GF-D8 (cell line): ENCODE measurements around the gene CAPN11.

ENCODE experiments used
- DNase-seq: peaks from one replicate; lab custom pipeline; 2025; lab: John Stamatoyannopoulos, UW

CAPN11 gene

DNA sequence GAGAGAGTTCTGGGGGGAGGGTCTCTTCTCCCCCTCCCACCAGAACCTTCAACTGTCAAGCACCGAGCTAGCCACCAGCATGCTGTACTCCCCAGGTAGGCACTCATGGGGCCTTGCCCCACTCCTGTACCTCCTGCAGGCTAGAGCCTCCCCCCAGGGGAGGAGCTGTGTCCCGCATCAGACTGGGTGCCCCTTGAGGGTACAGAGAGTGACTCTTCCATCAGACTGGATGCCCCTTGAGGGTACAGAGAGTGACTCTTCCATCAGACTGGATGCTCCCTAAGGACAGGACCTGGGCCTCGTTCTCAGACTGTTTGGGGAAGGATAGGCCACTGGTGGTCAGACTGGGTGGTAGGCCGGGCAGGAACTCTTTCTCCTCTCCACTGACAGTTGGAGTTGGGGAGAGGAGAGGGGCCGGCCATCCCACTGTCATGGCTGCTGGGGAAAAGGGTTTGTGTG is at the start of gene CAPN11:
Gene CAPN11 (plus strand): TSS at position 51 of the 459 bp plus-strand sequence. CDS start 29 bp downstream, at position 80.
- no peak for DNase-seq

DNA sequence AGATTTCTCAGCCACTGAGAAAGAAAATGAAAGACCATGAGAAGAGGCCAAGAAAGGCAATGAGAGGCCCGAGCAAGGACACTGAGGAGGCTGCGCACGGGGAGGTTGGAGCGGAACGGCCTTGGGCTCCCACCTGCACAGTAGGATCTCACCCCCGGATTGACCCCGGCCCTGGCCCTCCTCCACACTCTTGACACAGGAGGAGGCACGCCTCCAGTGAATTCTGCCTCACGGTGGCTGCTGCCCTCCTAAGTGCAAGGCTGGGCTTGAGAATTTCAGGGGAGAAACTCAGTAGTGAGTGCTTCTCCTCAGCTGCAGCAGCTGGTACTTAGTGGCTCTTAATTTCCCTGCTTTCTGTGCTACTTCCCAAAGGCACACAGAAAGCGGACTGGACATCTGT is 49.4 kb upstream of the CAPN11 start:
- DNase-seq: no peak

DNA sequence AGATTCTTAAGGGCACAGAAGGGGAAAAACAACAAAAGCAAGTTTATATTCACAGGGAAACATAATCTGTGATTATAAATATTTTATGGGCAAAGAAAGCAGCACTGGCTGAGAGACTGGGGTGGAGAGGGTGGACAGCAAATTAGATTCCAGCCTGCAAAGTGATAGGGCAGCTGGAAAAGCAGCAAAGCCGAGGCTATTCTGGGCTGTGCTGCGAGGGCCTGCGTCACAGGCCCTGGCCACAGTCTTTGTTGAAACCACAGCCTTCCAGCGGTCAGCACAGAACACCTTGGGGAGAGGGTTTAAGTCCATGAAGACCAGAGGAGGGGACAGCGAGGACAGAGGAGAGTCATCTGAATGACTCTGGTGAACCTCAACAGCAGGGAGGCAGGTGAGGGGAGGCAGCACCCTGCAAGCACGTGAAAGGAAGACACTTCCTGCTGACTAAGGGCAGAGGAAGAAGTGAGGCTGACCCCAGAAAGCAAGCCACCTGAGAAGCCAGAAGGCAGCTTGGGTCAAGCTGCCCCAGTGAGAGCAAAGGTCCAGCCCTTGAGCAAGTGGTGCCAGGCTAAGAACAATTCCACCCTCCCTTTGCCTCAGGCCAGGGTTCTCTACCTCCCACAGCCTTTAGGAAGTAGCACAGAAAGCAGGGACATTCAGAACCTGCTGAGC is 48.5 kb upstream of the CAPN11 start:
- no peak for DNase-seq

DNA sequence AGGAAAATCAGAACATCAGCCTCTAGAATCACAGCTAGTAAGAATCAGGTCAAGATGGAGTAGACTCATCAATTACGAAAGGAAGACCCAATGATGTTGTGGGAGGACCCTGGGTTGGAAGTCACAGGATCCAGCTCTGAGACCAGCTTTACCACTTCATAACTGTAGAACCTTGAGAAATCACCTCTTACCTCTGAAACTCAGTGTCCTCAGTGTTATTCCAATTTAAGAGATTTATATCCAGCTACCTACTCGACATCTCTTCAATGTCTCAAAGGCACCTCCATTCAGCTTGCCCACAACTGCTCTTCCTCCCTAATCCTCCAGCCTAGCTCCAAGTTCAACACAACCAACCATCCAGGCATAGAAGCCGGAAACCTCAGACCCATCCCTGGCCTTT is 47.7 kb upstream of the CAPN11 start:
- DNase-seq: no peak

DNA sequence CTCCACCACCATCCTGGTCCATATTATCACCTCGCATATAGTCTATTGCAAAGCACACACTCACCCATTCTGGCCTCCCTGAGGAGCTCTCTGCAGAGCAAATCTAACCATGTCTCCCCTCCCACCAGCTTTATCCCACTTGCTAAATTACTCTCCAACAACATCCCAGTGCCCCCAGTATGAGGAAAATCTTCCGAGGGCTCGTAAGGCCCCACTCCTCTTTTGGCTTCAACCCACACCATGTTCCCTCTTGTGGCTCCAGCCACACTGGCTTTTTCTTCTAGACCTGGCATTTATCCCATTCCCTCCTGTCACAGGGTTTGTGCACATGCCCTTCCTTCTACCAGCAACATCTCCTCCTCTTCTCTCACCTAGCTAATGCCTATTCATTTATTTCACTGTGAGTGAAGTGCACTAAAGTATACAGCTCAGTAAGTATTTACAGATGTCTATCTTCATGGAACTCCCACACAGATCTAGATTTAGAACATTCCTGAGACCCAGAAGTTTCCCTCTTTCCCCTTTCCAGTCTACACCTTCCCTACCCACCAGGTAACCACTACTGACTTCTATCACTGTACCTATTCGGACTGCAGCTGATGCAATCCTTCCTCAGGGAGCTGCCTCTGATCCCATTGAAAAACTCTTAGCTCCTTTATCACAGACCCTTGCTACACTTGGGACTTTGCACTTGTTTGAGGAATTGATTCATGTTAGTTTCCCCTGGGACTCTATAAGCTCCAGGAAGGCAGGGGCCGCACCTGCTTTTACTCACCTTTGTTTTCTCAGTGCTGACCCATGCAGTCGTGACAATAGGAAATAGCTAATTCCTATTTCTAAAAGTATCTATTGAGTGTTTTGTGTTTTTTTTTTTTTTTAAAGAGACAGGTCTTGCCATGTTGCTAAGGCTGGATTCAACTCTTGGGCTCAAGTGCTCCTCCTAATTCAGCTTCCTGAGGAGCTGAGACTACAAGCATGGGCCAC is 46.9 kb upstream of the CAPN11 start:
- DNase-seq: no peak

DNA sequence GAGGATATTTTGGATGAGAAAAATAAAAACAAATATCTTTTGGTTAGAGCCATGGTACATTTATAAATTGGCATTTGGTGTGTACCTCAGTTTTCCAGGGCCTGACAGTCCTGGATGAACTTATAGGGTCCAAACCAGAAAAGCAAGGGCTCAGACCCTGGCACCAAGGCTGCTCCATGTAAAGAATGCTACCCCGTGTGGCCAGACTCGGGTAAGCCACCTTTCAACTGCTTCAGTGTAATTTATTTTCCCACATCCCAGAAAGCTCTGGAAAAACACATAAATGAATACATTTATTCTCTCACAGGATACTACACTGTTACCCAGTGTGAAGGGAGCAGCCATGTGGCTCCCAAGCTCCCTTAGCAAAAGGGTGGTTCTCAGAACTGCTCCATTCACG is 45.2 kb upstream of the CAPN11 start:
- DNase-seq: no peak

DNA sequence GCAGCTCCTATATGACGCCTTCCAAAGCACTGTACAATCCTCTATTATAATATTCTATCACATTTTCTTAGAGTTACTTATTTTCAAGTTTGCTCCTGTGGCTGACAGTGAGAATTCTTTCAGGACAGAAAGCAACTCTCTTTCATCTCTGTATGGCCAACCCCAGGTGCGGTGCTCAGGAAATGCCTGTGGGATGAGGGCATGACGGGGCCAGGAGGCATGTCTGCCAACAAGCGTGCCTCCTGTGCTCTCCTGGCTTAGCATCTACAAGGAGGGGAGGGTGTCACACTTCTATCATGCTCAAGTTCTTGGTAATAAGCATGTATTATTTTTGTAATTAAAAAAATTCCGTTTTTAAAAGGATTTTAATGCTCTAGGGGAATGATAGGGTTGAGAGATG is 42.8 kb upstream of the CAPN11 start:
- DNase-seq: no peak

DNA sequence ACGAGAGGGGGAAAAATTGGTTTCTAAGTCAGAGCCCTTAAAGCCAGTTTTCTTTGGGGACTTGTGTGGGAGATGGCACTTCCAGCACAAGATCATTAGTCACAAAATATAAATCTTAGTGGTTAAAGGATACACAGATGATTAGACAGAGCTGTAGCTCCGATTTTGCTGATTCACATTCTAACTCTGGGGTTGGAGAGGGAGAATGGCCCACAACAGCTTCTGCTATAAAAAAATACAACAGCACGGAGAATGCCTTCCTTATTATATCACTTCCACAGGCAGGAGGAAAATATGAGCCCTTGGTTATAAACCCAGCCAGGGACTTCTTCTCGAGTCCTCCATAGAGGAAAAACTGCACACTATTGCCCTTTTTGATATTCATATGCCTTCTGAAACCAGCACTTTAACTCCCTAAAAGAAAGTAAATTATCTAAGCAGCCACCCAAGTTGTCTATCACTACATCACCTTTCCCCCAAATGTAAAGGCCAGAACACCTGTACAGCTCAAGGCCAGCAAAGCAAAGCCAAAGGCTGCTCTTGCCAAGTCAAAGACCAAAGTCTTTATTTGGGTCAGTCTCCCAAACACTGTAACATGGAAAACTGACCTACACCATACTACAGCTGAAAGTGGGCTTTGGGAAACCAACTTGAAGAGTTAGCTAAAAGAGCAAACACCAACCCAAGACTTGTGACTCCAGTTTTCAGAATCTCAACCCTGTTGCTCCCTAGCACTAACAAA is 41.8 kb upstream of the CAPN11 start:
- no peak for DNase-seq

DNA sequence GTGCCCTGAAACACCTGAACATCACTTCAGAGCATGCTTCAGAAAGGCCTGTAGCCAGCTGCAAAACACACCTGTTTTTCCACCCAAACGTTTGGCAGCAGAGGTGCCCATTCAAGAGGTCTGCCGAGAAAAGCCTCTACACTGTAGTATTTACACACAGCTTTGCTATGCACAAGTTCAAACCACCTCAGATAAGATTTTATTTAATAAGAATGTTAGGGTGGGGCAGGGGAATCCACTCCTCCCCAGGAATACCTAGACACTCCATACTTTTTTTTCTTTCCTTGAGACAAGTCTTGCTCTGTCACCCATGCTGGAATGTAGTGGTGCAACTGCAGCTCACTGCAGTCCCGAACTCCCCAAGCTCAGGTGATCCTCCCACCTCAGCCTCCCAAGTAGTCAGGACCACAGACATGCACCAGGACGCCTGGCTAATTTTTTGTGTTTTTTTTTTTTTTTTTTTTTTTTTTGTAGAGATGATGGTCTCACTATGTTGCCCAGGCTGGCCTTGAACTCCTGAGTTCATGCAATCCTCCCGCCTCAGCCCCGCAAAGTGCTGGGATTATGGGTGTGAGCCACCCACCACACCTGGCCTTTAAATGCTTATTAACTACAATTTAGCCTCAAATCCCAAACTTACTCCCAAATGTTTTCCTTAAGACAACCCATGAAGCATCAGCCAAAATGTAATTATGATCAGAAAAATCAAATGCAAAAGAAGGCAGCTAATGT is 41.1 kb upstream of the CAPN11 start:
- no peak for DNase-seq

DNA sequence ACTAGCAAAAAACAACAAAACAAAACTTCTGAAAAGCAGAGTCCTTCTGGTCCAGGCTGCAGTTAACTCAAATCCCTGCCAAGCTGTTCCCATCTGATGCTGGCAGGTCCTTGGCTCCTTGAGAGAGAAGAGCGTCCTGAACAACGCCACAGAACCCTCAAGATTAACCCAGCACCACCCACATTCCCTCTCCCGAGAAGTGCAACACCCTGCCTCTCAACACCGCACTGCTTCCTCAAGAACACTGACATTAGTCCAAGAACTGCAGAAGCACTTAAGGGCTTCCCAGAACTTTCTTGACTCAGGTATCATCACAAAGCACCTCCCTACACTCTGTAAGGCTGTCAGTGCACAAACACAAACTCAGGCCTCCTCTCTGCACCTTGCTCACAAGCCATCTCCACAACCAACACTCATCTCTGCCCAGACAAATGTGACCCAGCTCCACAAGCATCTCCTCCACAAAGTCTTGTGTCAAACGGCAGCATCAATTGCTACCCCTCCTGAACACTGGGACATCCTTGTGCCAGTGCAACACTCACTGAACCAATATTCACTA is 38.8 kb upstream of the CAPN11 start:
- DNase-seq: no peak

DNA sequence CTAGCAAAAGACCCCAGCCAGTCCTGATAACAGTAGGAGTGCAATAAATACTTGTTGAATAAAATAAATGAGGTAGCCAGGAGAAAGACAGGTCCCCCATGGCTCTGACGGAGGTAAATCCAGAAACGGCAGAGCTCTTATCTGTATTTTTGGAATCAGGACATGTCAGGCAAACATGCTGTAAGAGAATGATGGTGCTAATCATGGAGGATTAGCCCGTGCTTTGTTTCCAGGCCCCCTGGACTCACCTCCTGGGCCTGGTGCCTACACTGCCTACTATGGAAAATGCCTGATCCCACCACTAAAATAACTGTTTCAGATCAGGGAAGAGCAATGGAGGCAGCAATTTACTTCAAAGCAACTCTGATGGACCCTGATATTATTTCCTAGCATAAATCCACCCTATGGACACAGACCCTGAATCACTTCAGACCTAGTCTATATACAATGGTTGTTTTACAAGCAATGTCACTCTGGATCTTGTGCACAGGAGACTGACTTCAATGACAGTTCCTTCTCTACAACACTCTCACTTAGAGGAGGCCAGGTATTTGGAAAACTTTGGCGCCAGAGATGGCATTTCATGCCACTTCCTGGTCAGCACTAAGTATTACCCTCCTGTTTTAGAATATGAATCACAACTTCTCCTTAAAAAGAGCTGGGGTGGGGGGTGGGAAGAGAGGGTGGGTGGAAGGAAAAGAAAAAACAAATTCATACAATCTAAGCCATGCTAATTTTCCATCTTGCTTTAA is 37.8 kb upstream of the CAPN11 start:
- no peak for DNase-seq

DNA sequence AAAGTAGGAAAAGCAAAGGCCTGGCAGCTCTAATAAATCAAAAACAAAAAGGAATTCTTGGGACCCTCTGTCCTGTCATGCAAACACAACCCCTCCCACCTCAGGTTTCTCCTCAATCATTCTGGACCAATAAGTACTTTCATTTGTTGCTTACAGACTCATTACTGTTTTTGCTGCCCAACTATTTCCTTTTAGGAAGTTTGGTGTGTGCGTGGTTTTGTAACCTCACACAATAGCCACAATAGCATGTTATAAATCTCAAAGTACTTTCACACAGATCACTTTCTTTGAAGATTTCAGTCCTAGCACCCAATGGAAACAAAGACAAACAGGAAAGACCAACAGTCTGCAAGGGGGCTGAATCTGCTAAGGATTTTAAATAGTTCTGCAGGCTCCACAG is 35.8 kb upstream of the CAPN11 start:
- peak; percentile 23 for DNase-seq

DNA sequence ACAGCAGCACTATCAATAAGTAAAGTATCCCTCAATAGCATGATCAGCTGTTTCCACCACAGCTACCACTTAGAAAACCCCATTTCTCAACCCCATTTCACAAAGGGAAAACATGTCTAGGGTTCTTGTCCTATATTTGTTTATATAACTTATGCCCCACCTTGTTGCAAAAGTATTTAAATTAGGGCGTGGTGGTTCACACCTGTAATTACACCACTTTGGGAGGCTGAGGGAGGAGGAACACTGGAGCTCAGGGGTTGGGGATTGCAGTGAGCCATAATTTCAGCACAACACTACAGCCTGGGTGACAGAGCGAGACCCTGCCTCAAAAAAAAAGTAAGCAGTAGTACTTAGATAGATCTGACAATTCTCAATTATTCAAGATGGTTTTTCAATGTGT is 35.1 kb upstream of the CAPN11 start:
- DNase-seq: no peak

DNA sequence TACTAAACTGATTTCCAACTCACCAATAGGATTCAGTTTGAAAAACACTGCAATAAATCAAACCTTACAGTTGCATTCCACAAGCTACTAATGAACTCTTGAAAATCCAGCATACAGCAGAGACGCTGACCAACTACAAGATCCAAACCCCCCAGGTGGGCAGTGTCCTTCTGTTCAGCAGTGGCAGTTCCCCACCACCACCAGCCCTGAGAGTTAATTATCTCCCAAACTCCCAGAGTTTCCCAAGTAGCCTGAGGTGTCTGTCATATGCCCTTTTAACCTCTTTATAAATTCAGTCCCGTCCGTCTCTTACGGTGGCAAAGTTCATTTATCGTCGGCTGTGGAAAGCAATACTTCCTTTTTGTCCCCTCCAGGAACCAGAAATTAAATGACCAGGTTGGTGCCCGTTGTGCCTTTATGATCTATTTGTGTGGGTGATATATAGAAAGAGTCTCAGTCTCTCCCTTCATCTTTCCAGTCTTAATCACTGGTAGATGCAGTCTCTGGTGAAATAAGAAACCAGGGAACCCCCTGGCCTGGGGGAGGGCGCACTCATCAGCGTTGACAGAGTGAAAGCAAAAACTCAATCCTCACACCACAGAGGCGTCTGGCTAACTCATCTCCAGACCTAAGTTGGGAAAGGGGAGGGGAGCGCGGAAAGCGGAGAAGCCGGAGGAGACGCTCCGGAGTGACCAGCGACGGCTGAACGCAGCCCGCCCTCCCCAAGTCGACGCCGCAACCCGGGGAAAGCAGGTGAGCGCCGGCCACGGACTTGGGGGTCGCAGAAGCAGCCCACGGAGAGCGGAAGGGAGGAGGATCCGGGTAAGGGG is 32.1 kb upstream of the CAPN11 start:
- no peak for DNase-seq

DNA sequence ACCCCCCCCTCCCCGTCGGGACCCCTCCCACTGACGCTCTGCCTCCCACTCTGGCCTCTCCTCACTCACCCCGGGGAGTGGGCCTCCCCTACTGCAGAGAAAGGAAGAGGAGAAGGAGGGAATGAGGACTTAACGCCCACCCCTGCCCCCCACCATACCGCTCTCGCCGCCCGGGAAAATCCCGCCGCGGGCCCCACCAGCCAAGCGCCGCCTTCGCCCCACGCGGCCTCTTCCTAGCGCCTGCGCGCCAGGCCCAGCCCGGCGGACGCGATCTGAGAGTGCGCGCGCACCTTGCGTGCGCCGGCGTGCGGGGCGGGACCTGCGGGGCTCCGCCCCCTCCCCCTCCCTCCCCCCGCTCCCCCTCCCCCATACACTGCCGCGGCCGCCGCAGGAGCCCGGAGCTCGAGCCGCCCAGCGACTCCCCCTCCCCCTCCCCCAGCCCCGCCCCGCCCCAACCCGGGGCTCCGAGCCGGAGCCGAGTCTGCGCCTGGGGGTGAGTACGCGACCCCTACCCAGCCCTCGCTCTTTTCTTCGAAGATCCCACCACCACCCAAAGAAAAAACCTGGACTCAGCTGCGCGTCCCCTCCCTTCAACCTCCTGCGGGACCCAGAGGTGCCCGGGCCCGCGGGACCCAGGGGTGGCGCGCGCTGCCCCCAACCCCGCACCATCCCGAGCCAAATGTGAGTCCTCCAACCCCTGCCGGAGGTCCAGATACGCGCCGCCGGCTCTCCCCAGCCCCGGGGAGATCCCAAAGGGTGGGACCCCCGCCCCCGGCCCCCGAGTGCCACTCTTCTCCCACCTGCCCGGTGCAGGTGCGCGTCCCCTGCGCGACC is 31.2 kb upstream of the CAPN11 start, which contains the start of the genes MRPL14 and TMEM63B:
Gene MRPL14 (minus strand): TSS at position 267 of the 834 bp plus-strand sequence. CDS start 10,841 bp downstream, outside the sequence.
Gene TMEM63B (plus strand): TSS at position 369 of the 834 bp plus-strand sequence. CDS start 7,031 bp downstream, outside the sequence.
- peak; percentile 28 for DNase-seq

DNA sequence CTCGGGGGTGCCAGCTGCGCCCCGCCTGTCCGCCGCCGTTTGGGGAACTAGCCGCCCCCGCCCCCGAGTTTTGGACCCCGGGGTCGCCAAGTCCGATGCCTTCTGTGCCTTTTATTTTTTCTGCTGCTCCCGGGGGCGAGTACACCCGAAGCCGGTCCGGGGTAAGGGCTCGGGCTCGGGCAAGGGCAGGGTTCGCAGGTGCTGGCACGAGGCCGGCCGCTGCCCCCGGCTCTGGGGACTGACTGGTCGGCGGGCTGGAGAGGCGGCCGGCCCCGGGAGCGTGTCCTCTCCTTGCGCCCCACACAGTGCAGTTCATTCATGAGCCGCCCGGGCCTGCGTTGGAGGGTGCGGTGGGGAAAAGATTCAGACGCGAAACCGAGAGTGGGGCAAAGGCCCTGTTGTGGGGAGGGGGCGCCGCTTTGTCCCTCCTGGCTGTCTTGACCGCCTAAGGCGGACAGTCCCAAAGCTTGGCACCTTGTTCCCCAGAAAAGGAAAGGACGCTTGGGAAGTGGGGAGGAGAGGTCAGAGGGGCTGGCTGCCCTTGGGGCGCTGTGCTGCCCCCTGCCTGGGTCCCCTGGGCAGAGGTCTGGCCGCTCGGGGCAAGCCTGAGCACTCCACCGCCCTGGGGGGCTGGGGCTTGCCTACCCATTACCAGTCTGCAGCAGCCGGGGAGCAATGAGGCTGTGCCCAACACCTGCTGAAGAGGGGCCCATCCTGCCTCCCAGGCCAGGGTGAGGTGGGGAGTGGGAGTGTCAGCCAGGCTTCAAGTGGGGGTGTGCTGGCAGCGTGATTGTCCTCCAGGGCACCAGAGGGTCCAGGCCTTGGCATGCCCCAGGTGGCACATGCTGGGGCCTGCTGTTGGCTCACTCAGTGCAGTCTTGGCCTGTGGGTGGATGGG is 30.4 kb upstream of the CAPN11 start:
- no peak for DNase-seq

DNA sequence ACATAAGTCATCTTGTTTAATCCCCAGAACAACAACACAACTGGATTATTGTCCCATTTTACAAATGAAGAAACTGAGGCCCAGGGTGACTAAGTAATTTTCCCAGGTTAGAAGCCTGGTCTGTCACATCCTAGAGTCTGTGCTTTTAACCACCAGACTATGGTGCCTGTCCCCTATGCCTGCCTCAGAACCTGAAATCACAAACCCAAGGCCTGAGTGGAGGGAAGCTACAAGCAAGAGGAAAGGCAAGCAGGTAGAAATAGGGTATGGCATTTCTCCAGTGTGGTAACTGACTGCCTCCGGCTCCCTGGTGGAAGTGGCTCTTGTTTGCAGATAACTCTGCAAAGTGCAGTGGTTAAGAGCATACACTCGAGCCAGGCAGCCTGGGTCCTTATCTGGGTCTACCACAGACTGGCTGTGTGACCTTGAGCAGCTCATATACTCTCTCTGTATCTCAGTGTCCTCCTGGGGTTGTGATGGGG is 28.7 kb upstream of the CAPN11 start:
- no peak for DNase-seq
